BJ (cell line): Measurements from ENCODE around the gene PRR23E. TPM values are rescaled to one million over a fixed set of nuclear protein-coding genes. Genes with fewer than 3 reads are reported as not detected.

Experiments
- CTCF ChIA-PET: fragments of 350-600 bp; formaldehyde crosslinking; extraction: SDS; loops from one replicate; lab custom pipeline; 2021; ENCODE audit warnings: antibody characterized with exemption, inconsistent platforms; lab: Yijun Ruan, JAX
- POLR2A ChIA-PET: fragments of 300-600 bp; sonication (Branson Sonifier 250); formaldehyde crosslinking; extraction: SDS; loops from one replicate; lab custom pipeline; 2021; ENCODE audit warnings: antibody characterized with exemption; lab: Charles Lee
- DNase-seq: peaks from one replicate; pipeline ENCODE4 v3.0.0-alpha.2; 2011; ENCODE audit warnings: low read depth
- H3K27me3 ChIP-seq: 2 replicates; pipeline ENCODE4 v1.6.0; 2011; ENCODE audit warnings: low read length; ENCODE audit not compliant: control insufficient read depth, insufficient read depth
- H3K36me3 ChIP-seq: 2 replicates; pipeline ENCODE4 v1.5.1; 2011; ENCODE audit warnings: low read length; ENCODE audit not compliant: control insufficient read depth, insufficient read depth
- H3K4me3 ChIP-seq: 2 replicates; pipeline ENCODE4 v1.5.1; 2011; ENCODE audit warnings: low read depth, mild to moderate bottlenecking, control low read depth, low read length
- polyA plus RNA-seq: library from polyadenylated mRNA; depleted of rRNA; stranded (reverse); fragments of >200 nt; gene quantifications from 2 replicates; pipeline ENCODE4 v1.2.3, GENCODE V29; 2011
- TF ChIP-seq, protein P1 (sequence below): IDR thresholded peaks from 2 replicates; pipeline ENCODE4 v1.5.1; 2011; ENCODE audit warnings: low read depth, mild to moderate bottlenecking, control low read depth, inconsistent platforms, low read length, moderate library complexity; ENCODE audit not compliant: insufficient read depth

Gene PRR23E
- polyA plus RNA-seq, 1 experiment, result not detected

DNA sequence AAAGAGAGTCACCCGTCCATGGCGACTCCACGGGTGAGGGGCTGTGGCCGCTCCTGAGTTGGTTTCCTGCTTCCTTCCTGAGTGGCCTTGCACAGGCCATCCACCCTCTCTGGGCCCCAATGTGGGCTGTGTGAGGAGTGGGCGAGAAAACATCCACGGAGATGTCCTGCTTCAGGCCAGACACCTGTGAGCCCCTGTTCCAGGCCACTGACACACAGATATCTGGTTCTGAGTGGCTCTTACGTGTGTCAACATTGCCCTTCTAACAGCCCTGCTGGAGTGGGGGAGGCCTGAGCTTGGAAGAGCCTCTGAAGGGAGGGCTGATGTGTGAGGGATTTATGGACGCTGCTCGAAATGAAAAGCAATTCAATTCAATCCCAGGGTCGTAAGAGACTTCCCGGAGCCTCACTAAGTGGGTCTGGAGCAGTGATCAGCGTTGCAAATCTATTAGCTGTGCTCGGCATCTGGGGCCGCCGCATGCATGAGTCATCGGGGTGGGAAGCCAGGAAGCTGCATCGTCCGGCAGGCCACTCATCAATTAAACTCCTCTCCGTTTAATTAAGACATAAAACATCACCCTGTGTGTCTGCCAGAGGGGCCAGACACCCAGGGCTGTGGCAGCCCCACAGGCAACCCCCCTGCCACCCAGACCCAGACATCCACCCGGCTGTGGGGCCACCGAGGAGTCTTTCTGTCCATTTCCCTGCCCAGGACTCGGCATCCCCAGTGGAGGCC, 20.0 kb upstream of the PRR23E start:
- Histone ChIP-seq H3K27me3 (peaks cover 16% of the 10 kb centered on the region), H3K4me3 (no peak overlapping the region), H3K36me3 (no peaks in the 10 kb centered on the region)
- CTCF ChIA-PET, result no interaction called here
- POLR2A ChIA-PET, result no interaction called here
- TF ChIP-seq, protein P1, sequence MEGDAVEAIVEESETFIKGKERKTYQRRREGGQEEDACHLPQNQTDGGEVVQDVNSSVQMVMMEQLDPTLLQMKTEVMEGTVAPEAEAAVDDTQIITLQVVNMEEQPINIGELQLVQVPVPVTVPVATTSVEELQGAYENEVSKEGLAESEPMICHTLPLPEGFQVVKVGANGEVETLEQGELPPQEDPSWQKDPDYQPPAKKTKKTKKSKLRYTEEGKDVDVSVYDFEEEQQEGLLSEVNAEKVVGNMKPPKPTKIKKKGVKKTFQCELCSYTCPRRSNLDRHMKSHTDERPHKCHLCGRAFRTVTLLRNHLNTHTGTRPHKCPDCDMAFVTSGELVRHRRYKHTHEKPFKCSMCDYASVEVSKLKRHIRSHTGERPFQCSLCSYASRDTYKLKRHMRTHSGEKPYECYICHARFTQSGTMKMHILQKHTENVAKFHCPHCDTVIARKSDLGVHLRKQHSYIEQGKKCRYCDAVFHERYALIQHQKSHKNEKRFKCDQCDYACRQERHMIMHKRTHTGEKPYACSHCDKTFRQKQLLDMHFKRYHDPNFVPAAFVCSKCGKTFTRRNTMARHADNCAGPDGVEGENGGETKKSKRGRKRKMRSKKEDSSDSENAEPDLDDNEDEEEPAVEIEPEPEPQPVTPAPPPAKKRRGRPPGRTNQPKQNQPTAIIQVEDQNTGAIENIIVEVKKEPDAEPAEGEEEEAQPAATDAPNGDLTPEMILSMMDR, result no peak
- peak; percentile 44 for DNase-seq

DNA sequence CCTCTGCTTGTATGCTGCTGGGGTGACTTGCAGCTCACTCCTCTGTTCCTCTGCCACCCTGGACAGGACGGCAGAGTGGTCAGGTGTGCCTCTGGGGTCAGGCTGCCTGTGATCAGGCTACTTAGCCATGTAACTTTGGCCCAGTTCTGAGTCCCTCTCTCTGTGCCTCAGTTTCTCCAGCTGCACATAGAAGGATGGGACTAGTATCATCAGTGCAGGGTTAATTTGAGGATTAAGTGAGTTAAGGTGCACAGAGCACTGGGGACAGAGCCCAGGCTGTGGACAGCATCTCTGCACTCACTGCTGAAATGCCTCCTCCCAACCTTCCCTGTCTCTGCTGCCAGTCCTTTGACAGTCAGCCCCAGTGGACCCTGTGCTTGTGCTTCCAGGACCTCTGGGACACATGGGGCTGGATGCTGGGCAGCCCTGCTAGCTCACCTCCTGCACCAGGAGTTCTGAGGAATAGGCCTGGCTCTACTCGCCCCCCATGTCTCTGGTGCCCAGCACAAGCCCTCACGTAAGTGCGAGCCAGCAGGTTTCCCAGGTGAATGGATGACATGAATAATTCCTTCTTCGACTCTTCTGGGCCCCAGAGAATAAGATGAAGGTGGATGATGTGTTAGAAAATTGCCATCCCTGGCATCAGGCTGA, 19.3 kb upstream of the PRR23E start:
- TF ChIP-seq, protein P1, result no peak

DNA sequence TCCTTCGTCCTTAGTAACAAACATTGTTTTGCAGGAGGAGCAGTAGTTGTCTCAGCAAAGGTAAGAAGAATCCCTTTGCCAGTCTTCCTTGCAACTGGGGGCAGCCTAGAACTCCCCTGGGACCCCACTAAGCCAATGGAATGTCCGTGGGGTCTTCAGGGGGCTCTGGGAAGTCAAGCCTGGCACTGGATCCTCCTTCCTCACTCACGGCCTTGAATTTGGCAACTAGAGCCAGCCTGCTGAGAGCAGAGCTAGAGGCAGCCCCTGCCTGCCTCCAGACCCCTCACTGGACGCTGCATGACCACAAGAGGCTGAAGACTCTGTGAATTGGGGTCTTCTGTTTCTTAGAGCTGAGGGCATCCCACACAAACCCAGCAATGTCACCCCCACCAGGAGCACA, 18.6 kb upstream of the PRR23E start:
- CTCF ChIA-PET, result no interaction called here
- no peak overlapping the region for H3K4me3 ChIP-seq
- TF ChIP-seq, protein P1, result no peak
- H3K36me3 ChIP-seq, result no peaks in the 10 kb centered on the region
- H3K27me3 ChIP-seq, result peaks cover 11% of the 10 kb centered on the region
- POLR2A ChIA-PET, result no interaction called here
- no peak for DNase-seq

More for the DNA sequence above, 19.3 kb upstream of the PRR23E start:
- CTCF ChIA-PET, result no interaction called here
- no peak overlapping the region for H3K4me3 ChIP-seq
- peaks cover 11% of the 10 kb centered on the region for H3K27me3 ChIP-seq
- no peak for DNase-seq
- no peaks in the 10 kb centered on the region for H3K36me3 ChIP-seq
- POLR2A ChIA-PET, result no interaction called here

DNA sequence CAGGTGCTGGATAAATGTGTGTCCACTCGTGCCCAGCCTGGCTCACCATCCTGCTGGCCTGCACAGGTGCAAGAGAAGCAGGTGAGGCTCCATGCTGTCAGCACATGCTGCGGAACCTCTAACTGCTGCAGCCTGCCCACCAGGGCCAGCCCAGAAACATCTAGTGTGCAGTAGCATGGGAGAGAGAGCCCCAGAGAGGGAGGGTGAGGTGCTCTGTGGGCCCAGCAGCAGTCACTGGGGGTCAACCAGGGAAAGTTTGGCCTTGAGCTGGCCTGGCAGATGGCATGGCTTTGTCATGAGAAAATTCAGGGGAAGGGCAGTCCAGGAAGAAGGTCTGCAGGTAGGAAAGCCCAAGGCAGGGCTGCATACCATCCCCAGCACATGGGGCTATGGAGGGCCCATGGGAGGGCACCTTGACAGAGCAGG, 18.2 kb upstream of the PRR23E start:
- TF ChIP-seq, protein P1, result no peak
- CTCF ChIA-PET, result no interaction called here
- peaks cover 11% of the 10 kb centered on the region for H3K27me3 ChIP-seq

DNA sequence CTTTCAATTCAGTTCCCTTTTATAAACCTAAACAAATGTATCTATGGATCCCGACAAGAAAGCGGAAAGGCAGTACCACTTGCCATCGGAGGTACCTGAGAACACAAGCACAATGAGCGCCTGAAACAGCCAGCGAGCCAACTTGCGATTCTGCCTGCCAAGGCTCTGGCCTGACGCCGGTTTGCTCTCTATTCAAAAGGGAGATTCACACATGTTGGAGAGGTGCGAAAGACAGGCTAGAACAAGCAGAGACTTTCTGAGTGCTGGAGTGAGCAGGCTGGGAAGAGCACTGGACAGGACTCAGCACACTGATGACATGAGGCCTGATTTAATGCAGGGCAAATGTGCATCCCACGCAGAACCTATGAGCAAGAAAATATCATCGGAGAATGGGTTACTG, 17.7 kb upstream of the PRR23E start:
- Histone ChIP-seq H3K27me3 (peaks cover 10% of the 10 kb centered on the region), H3K4me3 (no peak overlapping the region), H3K36me3 (no peaks in the 10 kb centered on the region)
- DNase-seq, result no peak
- POLR2A ChIA-PET, result no interaction called here
- TF ChIP-seq, protein P1, result no peak
- CTCF ChIA-PET, result no interaction called here

More for the DNA sequence above, 18.2 kb upstream of the PRR23E start:
- no peak for DNase-seq
- no peak overlapping the region for H3K4me3 ChIP-seq
- POLR2A ChIA-PET, result no interaction called here
- no peaks in the 10 kb centered on the region for H3K36me3 ChIP-seq
